HG03064 (cell line): ENCODE measurements around the gene CLPTM1.
A peak's percentile ranks its signal among the peaks of the same experiment; 100 is the strongest.
"Not testable (repeated sequence)": the region's sequence is repeated elsewhere in the genome, so short reads cannot be mapped to it uniquely, and the experiment has no call there.

Source experiments
- ATAC-seq: cut with Tn5 transposase; IDR thresholded peaks from one replicate; pipeline ENCODE4 v1.9.1; 2021; ENCODE audit warnings: low read depth; ENCODE audit not compliant: unreplicated experiment

CLPTM1 gene

DNA sequence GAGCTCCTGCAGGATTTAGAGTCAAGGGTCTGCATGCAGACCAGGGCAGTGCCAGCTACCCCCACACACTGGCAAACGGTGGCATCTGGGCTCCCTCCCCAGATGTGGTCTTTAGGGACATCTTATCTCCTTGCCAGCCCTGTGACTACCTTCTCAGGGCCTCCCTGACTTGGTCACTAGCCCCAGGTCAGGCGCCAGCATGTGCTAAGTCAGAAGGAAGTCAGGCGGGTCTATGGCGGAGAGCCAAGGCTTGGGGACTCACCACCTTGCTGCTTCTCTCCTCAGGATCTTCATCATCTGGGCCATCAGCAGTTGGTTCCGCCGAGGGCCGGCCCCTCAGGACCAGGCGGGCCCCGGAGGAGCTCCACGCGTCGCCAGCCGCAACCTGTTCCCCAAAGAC, 17.6 kb downstream of the CLPTM1 start:
- ATAC-seq, result no peak

DNA sequence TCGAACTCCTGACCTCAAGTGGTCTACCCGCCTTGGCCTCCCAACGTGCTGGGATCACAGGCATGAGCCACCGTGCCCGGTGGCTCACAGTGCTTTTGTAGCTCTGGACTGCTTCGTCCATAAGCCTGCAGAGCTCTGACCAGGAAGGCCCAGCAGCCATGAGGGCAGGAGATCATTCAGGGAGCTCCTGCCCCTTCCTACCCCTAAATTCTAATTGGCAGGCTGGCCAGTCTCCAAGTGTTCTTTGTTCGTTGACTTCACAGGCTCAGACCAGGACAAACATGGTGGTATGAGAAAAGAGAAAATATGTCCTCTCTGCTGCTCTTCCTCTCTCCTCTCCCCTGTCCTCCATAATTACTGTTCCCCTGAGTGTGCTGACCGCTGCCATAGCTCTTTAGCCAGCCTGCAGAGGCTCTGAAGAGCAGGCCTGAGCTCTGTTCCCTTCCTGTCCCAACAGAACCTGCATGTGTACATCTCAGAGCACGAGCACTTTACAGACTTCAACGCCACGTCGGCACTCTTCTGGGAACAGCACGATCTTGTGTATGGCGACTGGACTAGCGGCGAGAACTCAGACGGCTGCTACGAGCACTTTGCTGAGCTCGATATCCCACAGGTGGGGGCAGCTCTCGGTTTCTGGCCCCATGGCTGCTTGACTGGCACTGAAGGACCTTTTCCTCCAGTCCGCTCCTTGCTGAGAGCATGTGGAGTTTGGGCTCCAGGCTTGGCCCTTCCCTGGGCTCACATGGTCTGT, 19.0 kb downstream of the CLPTM1 start:
- no peak for ATAC-seq

DNA sequence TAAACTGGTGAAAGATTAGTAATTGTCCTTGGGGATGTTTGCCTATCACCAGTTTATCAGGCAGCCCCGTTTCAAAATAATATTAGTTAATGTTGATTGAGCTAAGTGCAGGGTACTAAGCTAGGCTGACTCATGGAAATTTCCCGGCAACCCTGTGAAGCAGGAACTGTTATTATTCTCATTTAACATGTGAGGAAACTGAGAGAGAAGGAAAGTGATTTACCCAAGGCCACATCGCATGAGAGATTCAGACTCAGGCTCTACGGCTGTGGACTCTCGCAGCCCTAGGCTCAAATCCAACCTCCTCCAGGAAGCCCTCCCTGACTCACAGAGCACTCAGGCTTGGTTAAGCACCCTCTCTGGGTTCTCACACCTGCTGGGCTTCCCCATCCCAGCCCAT, 19.7 kb downstream of the CLPTM1 start:
- no peak for ATAC-seq

DNA sequence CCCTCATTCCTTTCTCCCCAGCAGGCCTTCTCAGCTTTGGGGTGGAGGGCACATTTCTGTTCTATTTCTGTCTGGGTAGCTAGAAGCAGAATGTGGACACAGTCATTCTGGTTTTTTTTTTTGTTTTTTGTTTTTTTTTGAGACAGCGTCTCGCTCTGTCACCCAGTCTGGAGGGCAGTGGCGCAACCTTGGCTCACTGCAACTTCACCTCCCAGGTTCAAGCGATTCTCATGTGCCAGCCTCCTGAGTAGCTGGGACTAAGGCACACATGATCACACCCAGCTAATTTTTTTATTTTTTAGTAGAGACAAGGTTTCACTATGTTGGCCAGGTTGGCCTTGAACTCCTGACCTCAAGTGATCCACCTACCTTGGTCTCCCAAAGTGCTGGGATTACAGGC, 20.3 kb downstream of the CLPTM1 start:
- no peak for ATAC-seq

GRCh38 chr19:44984005-44984404, 28.8 kb downstream of the CLPTM1 start:
- ATAC-seq, result no peak

DNA sequence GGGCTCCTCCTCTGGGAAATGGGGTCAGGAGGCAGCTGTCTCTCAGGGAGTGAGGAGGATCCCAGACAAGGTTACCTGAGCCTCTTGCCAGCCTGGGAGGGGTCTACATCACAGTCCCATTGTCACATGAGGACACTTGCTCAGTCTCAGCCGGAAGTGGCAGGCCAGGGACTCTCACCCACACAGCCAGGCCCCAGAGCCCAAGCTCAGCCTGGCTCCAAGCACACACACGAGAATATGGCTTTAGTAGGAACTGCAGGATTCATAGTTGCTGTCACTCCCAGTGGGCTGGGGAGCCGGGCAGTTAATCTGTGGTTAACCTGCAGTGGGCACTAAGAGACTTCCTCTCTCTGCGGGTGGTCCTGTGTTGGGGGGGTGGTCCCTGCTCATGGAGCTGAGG, 30.3 kb downstream of the CLPTM1 start:
- no peak for ATAC-seq

DNA sequence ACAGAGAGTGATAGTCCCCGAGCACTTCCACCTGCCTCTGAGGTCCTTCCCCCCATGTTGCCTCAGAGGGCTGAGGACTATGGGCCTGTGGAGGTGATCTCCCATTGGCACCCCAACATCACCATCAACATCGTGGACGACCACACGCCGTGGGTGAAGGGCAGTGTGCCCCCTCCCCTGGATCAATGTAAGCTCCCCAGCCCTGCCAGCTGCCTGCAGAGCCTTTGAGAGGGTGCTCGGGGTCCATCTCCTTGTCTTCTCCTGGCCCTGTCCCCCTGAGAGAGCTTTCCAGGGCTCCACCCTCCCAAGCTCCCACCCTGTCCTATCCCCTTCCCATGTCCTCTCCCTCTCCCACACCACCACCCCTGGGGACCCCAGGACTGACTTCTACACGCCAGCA, 31.2 kb downstream of the CLPTM1 start:
- no peak for ATAC-seq

- no peak for ATAC-seq
Observed at GRCh38 chr19:44987148-44987675, 32.0 kb downstream of the CLPTM1 start.

GRCh38 chr19:44988273-44988672, 33.1 kb downstream of the CLPTM1 start:
- no peak for ATAC-seq

- no peak for ATAC-seq
Observed at GRCh38 chr19:44988896-44989556, 33.8 kb downstream of the CLPTM1 start.

DNA sequence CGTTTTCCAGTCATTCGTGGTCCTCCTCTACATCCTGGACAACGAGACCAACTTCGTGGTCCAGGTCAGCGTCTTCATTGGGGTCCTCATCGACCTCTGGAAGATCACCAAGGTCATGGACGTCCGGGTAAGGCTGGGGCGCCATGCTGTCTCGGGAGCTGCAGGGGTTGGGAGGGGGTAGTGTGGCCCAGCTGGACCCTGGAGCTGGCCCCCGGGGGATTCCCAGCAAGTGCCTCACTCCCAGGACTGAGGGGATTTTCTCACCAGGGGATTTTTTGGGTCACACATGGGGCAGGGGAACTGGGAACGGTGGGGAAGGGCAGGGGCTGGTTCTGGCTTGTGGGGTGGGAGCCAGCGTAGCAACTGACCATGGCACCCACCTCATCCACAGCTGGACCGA, 35.3 kb downstream of the CLPTM1 start:
- ATAC-seq, result no peak

DNA sequence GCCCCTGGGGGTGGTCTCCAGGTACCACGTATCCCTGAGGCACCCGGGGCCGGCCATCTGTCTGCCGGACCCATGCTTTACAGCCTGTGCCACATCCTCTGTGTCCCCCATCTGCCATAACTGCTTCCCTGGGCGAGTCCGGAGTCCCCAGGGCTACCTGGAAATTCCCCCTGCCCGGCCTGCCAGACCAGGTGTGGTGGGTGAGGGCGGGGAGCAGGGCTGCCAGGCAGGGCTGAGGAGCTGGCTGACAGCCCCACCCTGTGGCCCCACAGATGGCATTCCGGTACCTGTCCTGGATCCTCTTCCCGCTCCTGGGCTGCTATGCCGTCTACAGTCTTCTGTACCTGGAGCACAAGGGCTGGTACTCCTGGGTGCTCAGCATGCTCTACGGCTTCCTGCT, 35.8 kb downstream of the CLPTM1 start:
- no peak for ATAC-seq

DNA sequence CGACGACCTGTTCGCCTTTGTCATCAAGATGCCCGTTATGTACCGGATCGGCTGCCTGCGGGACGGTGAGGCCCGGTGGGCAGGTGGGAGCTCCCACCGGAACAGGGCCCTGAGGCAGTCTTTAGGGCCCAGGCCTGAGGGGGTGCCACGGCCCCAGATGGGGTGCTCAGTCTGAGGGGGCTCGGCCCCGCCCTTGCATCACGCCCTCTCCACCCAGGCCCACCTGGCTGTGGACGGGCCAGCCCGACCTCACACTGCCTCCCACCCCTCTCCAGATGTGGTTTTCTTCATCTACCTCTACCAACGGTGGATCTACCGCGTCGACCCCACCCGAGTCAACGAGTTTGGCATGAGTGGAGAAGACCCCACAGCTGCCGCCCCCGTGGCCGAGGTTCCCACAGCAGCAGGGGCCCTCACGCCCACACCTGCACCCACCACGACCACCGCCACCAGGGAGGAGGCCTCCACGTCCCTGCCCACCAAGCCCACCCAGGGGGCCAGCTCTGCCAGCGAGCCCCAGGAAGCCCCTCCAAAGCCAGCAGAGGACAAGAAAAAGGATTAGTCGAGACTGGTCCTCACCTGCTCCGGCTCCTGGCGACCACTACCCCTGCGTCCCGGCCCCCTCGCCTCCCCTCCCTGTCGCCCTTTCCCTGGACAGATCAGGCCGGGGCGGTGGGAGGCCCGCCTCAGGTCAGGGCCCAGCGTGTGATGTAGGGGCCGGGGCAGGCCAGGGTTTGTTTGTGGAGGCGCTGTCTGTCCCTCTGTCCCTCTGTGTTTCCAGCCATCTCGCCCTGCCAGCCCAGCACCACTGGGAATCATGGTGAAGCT, 37.4 kb downstream of the CLPTM1 start:
- no peak for ATAC-seq

DNA sequence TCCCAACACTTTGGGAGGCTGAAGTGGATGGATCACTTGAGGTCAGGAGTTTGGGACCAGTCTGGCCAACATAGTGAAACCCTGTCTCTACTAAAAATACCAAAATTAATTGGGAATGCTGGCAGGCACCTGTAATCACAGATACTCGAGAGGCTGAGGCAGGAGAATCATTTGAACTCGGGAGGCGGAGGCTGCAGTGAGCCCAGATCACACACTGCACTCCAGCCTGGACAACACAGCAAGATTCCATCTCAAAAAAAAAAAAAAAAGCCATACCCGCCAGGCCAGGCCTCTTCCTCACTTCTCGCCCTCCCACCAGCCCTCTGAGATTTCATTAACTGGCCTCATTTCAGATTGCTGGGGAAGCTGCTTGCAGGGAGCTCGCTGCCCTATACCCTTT, 38.3 kb downstream of the CLPTM1 start:
- ATAC-seq, result no peak

DNA sequence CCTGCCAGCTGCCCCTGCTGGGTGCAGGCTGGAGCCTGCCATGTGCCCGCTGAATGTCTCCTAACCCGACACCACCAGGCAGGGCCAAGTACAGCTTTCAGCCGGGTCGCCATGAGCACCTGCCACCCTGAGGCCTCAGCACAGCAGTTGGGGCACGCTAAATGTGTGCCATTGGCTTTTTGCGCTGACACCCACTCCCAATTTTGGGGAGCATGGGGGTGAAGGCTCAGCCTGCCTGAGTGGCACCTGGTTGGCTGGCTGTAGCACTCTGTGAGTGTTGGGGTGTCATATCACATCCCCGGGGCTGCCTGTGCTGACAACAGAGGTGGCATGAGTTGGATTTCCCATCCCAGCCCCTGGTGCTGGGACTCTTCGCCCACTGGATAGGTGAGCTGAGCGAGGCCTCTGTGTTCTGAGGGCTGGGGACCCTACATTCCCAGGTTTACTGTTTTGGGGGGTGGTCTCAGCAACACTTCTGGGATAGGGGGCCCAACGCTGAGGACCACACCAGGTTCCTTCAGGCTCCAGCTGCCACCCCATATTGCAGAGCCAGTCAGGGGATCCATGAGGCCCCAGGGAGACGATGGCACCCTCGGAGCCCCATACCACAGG, 38.9 kb downstream of the CLPTM1 start:
- ATAC-seq, result no peak

DNA sequence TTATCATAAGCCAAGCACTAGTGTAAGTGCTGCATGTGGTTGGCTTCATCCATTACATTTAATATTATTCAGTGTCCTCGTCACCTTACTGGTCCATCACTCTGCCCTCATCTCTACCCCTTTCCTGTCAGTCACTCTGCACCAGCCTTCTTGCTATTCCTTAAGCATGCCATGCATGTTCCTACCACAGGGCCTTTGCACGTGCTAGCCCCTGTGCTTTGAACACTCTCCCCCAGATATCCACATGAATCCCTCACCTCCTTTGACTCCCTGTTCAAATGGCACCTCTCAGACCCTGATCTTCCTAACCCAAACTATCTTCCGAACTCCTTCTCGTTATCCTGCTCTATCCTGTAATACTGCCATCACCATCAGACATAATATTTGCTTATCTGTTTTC, 42.8 kb downstream of the CLPTM1 start:
- ATAC-seq, result no peak

GRCh38 chr19:44999131-44999925, 44.1 kb downstream of the CLPTM1 start:
- not testable (repeated sequence) for ATAC-seq

DNA sequence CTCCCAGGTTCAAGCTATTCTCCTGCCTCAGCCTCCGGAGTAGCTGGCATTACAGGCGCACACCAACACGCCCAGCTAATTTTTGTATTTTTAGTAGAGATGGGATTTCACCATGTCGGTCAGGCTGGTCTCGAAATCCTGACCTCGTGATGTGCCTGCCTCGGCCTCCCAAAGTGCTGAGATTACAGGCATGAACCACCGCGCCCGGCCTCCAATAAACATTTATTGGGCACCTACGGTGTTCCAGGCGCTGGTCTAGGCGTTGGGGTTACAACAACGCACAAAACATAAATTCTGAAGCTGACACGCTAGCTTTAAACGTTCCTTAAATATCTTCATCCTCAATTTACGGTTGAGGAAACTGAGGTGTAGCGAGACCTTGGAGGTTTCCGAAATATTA, 45.5 kb downstream of the CLPTM1 start:
- not testable (repeated sequence) for ATAC-seq

- peak; percentile 38 for ATAC-seq
Observed at GRCh38 chr19:45001087-45001739, 46.0 kb downstream of the CLPTM1 start, which contains the start of gene RELB. Gene RELB, plus strand, starts transcription at chr19:45001464. Its CDS starts 116 bp downstream, at chr19:45001580.
